ENCODE data around the gene RILP. TPM values are rescaled to one million over a fixed set of nuclear protein-coding genes. Genes with fewer than 3 reads are reported as not detected.

Gene RILP
- total RNA-seq, 1 donor from 2014 or later: 0.13 TPM

- peaks cover 25% of the 10 kb centered on the region for H3K4me1 ChIP-seq
- no peak for TF ChIP-seq EZH2phosphoT487 (IDR thresholded peaks at IDR 0.05)
- TF ChIP-seq CTCF (IDR thresholded peaks at IDR 0.05): no peak
- no peak for TF ChIP-seq EZH2 (IDR thresholded peaks at IDR 0.05)
- no peaks in the 10 kb centered on the region for H3K79me2 ChIP-seq (ENCODE audit: low read depth)
- H3K36me3 Mint-ChIP-seq: peaks cover 2% of the 10 kb centered on the region
- H3K4me1 Mint-ChIP-seq: peaks cover 33% of the 10 kb centered on the region
- H3K27ac ChIP-seq: peak within 1 kb of the TSS; percentile 93
- peak within 1 kb of the TSS; percentile 90 for H3K4me2 ChIP-seq
- peak within 1 kb of the TSS; percentile 90 for H3K4me3 Mint-ChIP-seq
- H3K4me3 ChIP-seq: peak within 1 kb of the TSS; percentile 69
- H3K9ac ChIP-seq: peak within 1 kb of the TSS; percentile 65
- no peaks in the 10 kb centered on the region for H3K9me3 Mint-ChIP-seq
- peaks cover 7% of the 10 kb centered on the region for H3K27me3 Mint-ChIP-seq (ENCODE audit: insufficient read depth, low read depth)
- H3K9me3 ChIP-seq (ENCODE audit: low read depth): no peaks in the 10 kb centered on the region
- peaks cover 15% of the 10 kb centered on the region for H4K20me1 ChIP-seq (ENCODE audit: low read depth)
- H3K27ac Mint-ChIP-seq: peak within 1 kb of the TSS; percentile 61
- peaks cover 35% of the 10 kb centered on the region for H3K27me3 ChIP-seq
- peaks cover 35% of the 10 kb centered on the region for H3F3A ChIP-seq (ENCODE audit: low read depth)
- DNase-seq (ENCODE audit: low spot score): peak; percentile 96
- no peaks in the 10 kb centered on the region for H3K36me3 ChIP-seq
- peak within 1 kb of the TSS; percentile 79 for H2AFZ ChIP-seq (replicated peaks)
Observed at GRCh38 chr17:1627982-1628855, 21.4 kb downstream of the RILP start, which contains the start of gene SLC43A2. Gene SLC43A2, minus strand, starts transcription at chr17:1628834. Its CDS starts 960 bp downstream, at chr17:1627874.

- Histone ChIP-seq H4K20me1 (ENCODE audit: low read depth) (peaks cover 15% of the 10 kb centered on the region), H3K79me2 (ENCODE audit: low read depth) (no peaks in the 10 kb centered on the region), H3K9ac (no peak overlapping the region), H3K4me2 (peak overlapping the region; percentile 90), H3K9me3 (ENCODE audit: low read depth) (no peaks in the 10 kb centered on the region), H2AFZ (replicated peaks) (peak overlapping the region; percentile 46), H3K4me3 (peak overlapping the region; percentile 69), H3K4me1 (peaks cover 25% of the 10 kb centered on the region), H3K36me3 (no peaks in the 10 kb centered on the region), H3K27ac (no peak overlapping the region), H3K27me3 (peaks cover 35% of the 10 kb centered on the region), H3F3A (ENCODE audit: low read depth) (peaks cover 35% of the 10 kb centered on the region)
- no peaks in the 10 kb centered on the region for H3K9me3 Mint-ChIP-seq
- H3K27ac Mint-ChIP-seq: peak overlapping the region; percentile 88
- TF ChIP-seq EZH2 (IDR thresholded peaks at IDR 0.05): no peak
- no peak for TF ChIP-seq EZH2phosphoT487 (IDR thresholded peaks at IDR 0.05)
- TF ChIP-seq CTCF (IDR thresholded peaks at IDR 0.05): no peak
- no peak for DNase-seq (ENCODE audit: low spot score)
- peaks cover 33% of the 10 kb centered on the region for H3K4me1 Mint-ChIP-seq
- H3K4me3 Mint-ChIP-seq: peak overlapping the region; percentile 87
- peaks cover 7% of the 10 kb centered on the region for H3K27me3 Mint-ChIP-seq (ENCODE audit: insufficient read depth, low read depth)
- peaks cover 2% of the 10 kb centered on the region for H3K36me3 Mint-ChIP-seq
Observed at GRCh38 chr17:1627182-1627981, 22.3 kb downstream of the RILP start.

GRCh38 chr17:1626333-1626732 is 23.3 kb downstream of the RILP start:
- Mint-ChIP-seq H3K27me3 (ENCODE audit: insufficient read depth, low read depth) (peaks cover 7% of the 10 kb centered on the region), H3K27ac (peak overlapping the region; percentile 88), H3K4me3 (peak overlapping the region; percentile 87), H3K4me1 (peaks cover 31% of the 10 kb centered on the region), H3K9me3 (no peaks in the 10 kb centered on the region), H3K36me3 (peaks cover 2% of the 10 kb centered on the region)
- no peaks in the 10 kb centered on the region for H3K9me3 ChIP-seq (ENCODE audit: low read depth)
- no peak overlapping the region for H3K9ac ChIP-seq
- H4K20me1 ChIP-seq (ENCODE audit: low read depth): peaks cover 15% of the 10 kb centered on the region
- H3K79me2 ChIP-seq (ENCODE audit: low read depth): no peaks in the 10 kb centered on the region
- H3K27ac ChIP-seq: peak overlapping the region; percentile 21
- DNase-seq (ENCODE audit: low spot score): peak; percentile 73
- H3K4me1 ChIP-seq: peaks cover 28% of the 10 kb centered on the region
- peak overlapping the region; percentile 10 for H3K4me3 ChIP-seq
- peaks cover 29% of the 10 kb centered on the region for H3K27me3 ChIP-seq
- H3K36me3 ChIP-seq: no peaks in the 10 kb centered on the region
- H3F3A ChIP-seq (ENCODE audit: low read depth): peaks cover 35% of the 10 kb centered on the region
- H3K4me2 ChIP-seq: peak overlapping the region; percentile 90
- no peak overlapping the region for H2AFZ ChIP-seq (replicated peaks)
- no peak for TF ChIP-seq EZH2 (IDR thresholded peaks at IDR 0.05)
- TF ChIP-seq CTCF (IDR thresholded peaks at IDR 0.05): no peak
- no peak for TF ChIP-seq EZH2phosphoT487 (IDR thresholded peaks at IDR 0.05)

Data from neural progenitor cell (in vitro differentiated cells).